Thyroid gland (tissue), 4 donors: ENCODE results near the gene KRTAP10-5. TPM values are rescaled to one million over a fixed set of nuclear protein-coding genes. Genes with fewer than 3 reads are reported as not detected.
"Not testable (repeated sequence)": the region's sequence is repeated elsewhere in the genome, so short reads cannot be mapped to it uniquely, and the experiment has no call there.

Experiments used
- DNase-seq, 2 donors: peaks; one replicate each; pipeline ENCODE4 v3.0.0-alpha.2; 2019
- H3K27ac ChIP-seq, 3 donors: fragments of 200-600 bp; sonication (generic); 1 replicate in 2 of 3; 2 replicates in 1 of 3; pipeline ENCODE4 v1.5.1; 2016 to 2019; ENCODE audit warnings: mild to moderate bottlenecking in 1 of 3, moderate library complexity in 1 of 3
- H3K27me3 ChIP-seq: fragments of 200-600 bp; sonication (generic); one replicate; pipeline ENCODE4 v1.5.1; 2019
- H3K36me3 ChIP-seq, 2 donors: fragments of 200-600 bp; sonication (generic); one replicate each; pipeline ENCODE4 v1.5.1; 2016 to 2019
- H3K4me1 ChIP-seq, 2 donors: fragments of 200-600 bp; sonication (generic); one replicate each; pipeline ENCODE4 v1.5.1; 2017 to 2019
- H3K4me3 ChIP-seq, 3 donors: fragments of 200-600 bp; sonication (generic); replicated peaks in 1 of 3; 1 replicate in 2 of 3; 2 replicates in 1 of 3; pipeline ENCODE4 v1.5.1; 2016; ENCODE audit warnings: mild to moderate bottlenecking in 1 of 3
- H3K9me3 ChIP-seq: fragments of 200-600 bp; sonication (generic); one replicate; pipeline ENCODE4 v1.5.1; 2017
- CTCF ChIP-seq, 6 experiments: fragments of 200-600 bp in 3 of 6; fragments of 450-650 bp in 3 of 6; sonication (generic) in 3 of 6; IDR thresholded peaks; one replicate each; pipeline ENCODE4 v1.5.1; 2016 to 2019; ENCODE audit warnings: antibody characterized with exemption in 6 of 6, mild to moderate bottlenecking in 2 of 6, inconsistent platforms in 1 of 6, moderate library complexity in 1 of 6
- POLR2A ChIP-seq, 2 donors: fragments of 450-650 bp; IDR thresholded peaks; one replicate each; pipeline ENCODE4 v1.6.1; 2017; ENCODE audit warnings: antibody characterized with exemption in 2 of 2, mild to moderate bottlenecking in 2 of 2, moderate library complexity in 1 of 2
- WGBS, 2 donors: methylation state at CpG; one replicate each; pipeline ENCODE4 v1.1.5; 2017; 5-methylcytosine and 5-hydroxymethylcytosine counted together
- intact Hi-C: fragments of 100-400 bp; cut with DNase I; formaldehyde crosslinking; loops from one replicate; pipeline ENCODE4 v1.15.1; 2023
- total RNA-seq, 4 donors: library from RNA; depleted of rRNA; stranded (reverse); fragments of >200 nt; gene quantifications; one replicate each; pipeline ENCODE4 v1.2.3, GENCODE V29; 2016

The KRTAP10-5 gene
- under 1 TPM in 1 of 4 donors, not detected in 3; 0.78 TPM for total RNA-seq

DNA sequence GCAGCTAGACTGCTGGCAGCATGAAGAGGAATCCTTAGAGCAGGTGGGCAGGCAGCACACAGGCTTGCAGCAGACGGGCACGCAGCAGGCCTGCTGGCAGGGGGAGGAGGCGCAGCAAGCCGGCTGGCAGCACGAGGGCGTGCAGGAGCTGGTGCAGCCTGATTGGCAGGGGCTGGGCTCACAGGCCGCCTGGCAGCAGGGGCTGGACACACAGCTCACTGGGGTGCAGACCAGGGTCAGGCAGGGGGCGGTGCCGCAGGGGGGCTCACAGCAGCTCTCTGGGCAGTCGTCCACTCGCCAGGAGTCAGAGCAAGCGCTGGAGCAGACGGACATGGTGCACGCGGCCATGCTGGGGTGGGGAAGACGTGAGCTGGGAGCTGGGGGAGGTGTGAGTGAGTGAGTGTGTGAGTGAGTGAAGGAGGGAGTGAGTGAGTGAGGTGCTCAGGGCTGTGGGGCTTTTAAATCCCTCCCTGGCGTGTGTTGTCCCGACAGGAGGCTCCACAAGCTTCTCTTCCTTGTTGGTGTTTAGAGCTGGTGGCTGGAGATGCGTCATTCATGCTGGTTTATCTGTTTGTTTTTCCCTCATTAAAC, at the start of gene KRTAP10-5:
KRTAP10-5 (minus strand) TSS at position 374 of the 591 bp plus-strand sequence; CDS start at position 348, 26 bp downstream.
- H3K4me3 ChIP-seq, H3K27me3 ChIP-seq, H3K4me1 ChIP-seq, H3K27ac ChIP-seq, H3K9me3 ChIP-seq, intact Hi-C loops, DNase-seq, H3K36me3 ChIP-seq: not testable (repeated sequence)
- 51 to 59% methylated on average over 17 to 18 of the region's 19 CpGs for WGBS, 2 donors

GRCh38 chr21:44628707-44629391, 48.4 kb upstream of the KRTAP10-5 start:
- no peak overlapping the region for H3K4me3 ChIP-seq
- TF ChIP-seq POLR2A (IDR thresholded peaks at IDR 0.05) (no peak), CTCF (IDR thresholded peaks at IDR 0.05) (no peak)
- intact Hi-C loops: no loop called here
- no peak for DNase-seq
- H3K27me3 ChIP-seq: no peaks in the 10 kb centered on the region
- no peaks in the 10 kb centered on the region for H3K4me1 ChIP-seq
- no peaks in the 10 kb centered on the region for H3K36me3 ChIP-seq
- WGBS, 2 donors: 76 to 81% methylated on average over 11 to 13 of the region's 18 CpGs
- no peak overlapping the region for H3K27ac ChIP-seq
- H3K9me3 ChIP-seq: no peaks in the 10 kb centered on the region

- H3K4me1 ChIP-seq, DNase-seq, H3K36me3 ChIP-seq, H3K9me3 ChIP-seq, H3K27ac ChIP-seq, H3K4me3 ChIP-seq, intact Hi-C loops, H3K27me3 ChIP-seq: not testable (repeated sequence)
- WGBS, 2 donors: 60 to 66% methylated on average over 8 to 10 of the region's 15 CpGs
Measured at GRCh38 chr21:44627831-44628233, 47.4 kb upstream of the KRTAP10-5 start.

- H3K27ac ChIP-seq, H3K4me1 ChIP-seq, H3K4me3 ChIP-seq, H3K9me3 ChIP-seq, DNase-seq, H3K36me3 ChIP-seq, intact Hi-C loops, H3K27me3 ChIP-seq: not testable (repeated sequence)
- WGBS, 2 donors: 85 to 90% methylated on average over 15 to 20 of the region's 20 CpGs
Measured at GRCh38 chr21:44627181-44627822, 46.9 kb upstream of the KRTAP10-5 start.

DNA sequence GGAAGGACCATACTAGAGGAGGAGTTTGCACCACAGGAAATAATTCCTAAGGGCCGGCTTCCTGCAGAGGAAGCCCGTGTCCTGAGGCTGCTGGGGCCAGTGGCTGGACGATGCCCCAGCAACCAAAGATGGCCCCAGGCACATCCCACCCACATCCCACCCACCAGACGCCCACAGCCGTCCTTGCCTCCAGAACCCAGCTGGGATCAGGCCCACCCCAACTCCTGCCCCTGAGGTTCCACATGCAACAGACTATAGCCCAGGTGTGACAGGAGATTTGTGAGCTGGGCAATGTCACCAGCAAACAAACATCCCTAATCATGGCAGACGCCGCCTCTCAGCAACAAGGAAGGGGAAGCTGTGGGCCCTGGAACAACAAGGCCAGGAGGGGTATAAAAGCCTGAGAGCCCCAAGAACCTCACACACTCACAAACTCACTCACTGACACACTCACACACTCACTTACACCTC, 46.3 kb upstream of the KRTAP10-5 start, which contains the start of gene KRTAP10-9:
KRTAP10-9 (plus strand) TSS at position 421 of the 471 bp plus-strand sequence. CDS start 79 bp downstream, outside the sequence.
- Histone ChIP-seq H3K4me3 (no peak within 1 kb of the TSS), H3K36me3 (no peaks in the 10 kb centered on the region), H3K27me3 (no peaks in the 10 kb centered on the region), H3K9me3 (no peaks in the 10 kb centered on the region), H3K27ac (no peak within 1 kb of the TSS), H3K4me1 (no peaks in the 10 kb centered on the region)
- TF ChIP-seq POLR2A (IDR thresholded peaks at IDR 0.05): no peak
- no peak for TF ChIP-seq CTCF (IDR thresholded peaks at IDR 0.05)
- no peak for DNase-seq
- 66% methylated on average over 7 of the region's 7 CpGs; no CpG with 5 or more reads in 1 of the 2 donors for WGBS, 2 donors
- intact Hi-C loops: no loop called here

- TF ChIP-seq POLR2A (IDR thresholded peaks at IDR 0.05) (no peak), CTCF (IDR thresholded peaks at IDR 0.05) (no peak)
- H3K27me3 ChIP-seq: no peaks in the 10 kb centered on the region
- intact Hi-C loops: no loop called here
- no peaks in the 10 kb centered on the region for H3K36me3 ChIP-seq
- no peaks in the 10 kb centered on the region for H3K4me1 ChIP-seq
- no peak overlapping the region for H3K27ac ChIP-seq
- 88 to 89% methylated on average over 7 to 8 of the region's 10 CpGs for WGBS, 2 donors
- H3K4me3 ChIP-seq: no peak overlapping the region
- no peak for DNase-seq
- no peaks in the 10 kb centered on the region for H3K9me3 ChIP-seq
Measured at GRCh38 chr21:44626262-44626661, 45.9 kb upstream of the KRTAP10-5 start.
